GM18909 (cell line): ENCODE data around the gene ZNF804B.

Source experiments
- ATAC-seq: cut with Tn5 transposase; IDR thresholded peaks from one replicate; pipeline ENCODE4 v1.9.1; 2021; ENCODE audit warnings: mild to moderate bottlenecking; ENCODE audit not compliant: unreplicated experiment, poor library complexity

ZNF804B gene

DNA sequence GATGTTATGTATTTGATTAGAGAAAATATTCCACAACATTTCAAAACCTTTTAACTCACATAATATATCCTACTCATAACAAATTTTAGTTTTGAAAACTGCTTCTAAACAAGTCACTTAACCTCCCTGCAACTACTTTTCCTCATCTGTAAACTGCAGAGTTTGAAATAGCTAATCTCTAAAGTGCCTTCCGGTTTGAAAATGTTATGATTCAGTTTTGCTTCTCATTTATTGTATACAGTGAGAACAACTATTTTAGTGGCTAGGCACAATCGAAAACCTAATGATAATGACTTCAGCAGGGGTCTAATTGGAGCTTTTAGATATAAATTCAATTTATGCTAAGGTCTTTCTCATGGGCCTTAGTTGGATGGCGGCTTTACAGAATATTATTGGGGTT, 66.7 kb downstream of the ZNF804B start:
- no peak for ATAC-seq

DNA sequence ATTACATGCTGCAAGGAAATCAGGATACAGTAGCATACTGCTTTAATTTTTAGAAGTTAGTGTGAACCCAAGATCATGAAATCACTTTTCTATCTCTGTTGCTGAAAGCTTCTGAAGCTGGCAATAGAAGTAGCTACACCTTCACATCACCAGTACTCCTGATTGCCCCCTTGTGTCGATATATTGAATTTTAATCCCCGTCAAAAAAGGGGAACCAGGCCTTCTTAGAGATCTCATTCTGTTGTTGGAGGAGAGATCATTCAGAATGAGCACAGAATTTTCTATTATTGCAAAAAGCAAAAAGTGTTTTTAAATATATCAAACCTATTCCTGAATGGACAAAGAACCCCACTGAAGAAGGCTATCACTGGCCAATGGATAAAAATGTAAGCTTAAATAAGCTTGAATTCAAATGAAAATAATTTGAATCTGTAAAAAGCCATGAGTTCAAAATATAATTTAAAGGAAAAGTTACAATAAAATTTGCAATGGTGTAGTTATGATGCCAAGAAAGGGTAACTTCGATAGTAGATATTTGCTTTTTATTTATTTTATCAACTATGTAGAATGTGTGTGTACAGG, 75.7 kb downstream of the ZNF804B start:
- peak; percentile 89 for ATAC-seq

DNA sequence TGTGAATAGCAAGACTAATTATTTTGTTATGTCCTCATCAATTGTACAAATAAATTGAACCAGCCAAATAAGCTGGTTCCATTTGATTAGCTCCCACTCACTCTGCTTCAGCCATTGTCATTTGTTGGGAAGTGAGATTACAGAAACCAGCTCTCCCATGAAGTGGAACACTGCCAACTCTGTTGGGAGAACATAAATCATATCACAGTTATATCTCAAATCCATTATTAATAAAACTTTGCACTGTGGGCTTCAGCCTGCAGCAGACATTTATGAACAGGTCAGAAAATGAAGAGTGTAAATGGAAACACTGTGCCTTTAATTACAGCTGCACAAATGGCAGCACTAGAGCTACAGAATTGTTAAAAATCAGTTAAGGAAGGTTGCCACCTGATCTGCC, 82.7 kb downstream of the ZNF804B start:
- no peak for ATAC-seq

- no peak for ATAC-seq
Observed at GRCh38 chr7:88845091-88845490, 85.6 kb downstream of the ZNF804B start.

DNA sequence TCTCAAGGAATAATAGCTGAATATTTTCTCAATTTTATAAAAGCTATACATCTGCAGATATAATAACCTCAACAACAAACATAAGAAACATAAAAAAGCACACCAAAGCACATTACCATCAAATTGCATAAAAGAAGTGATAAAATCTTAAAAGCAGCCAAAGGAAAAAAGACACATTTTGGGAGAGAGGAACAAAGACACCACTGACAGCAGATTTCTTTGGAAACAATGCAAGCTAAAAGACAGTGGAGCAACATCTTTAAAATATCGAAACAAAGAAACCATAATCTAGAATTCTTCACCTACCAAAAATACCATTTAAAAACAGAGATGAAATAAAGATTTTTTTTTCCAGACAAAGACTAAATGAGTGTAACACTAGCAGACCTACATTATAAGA, 91.7 kb downstream of the ZNF804B start:
- ATAC-seq, result no peak

GRCh38 chr7:88859288-88859687, 99.8 kb downstream of the ZNF804B start:
- no peak for ATAC-seq

DNA sequence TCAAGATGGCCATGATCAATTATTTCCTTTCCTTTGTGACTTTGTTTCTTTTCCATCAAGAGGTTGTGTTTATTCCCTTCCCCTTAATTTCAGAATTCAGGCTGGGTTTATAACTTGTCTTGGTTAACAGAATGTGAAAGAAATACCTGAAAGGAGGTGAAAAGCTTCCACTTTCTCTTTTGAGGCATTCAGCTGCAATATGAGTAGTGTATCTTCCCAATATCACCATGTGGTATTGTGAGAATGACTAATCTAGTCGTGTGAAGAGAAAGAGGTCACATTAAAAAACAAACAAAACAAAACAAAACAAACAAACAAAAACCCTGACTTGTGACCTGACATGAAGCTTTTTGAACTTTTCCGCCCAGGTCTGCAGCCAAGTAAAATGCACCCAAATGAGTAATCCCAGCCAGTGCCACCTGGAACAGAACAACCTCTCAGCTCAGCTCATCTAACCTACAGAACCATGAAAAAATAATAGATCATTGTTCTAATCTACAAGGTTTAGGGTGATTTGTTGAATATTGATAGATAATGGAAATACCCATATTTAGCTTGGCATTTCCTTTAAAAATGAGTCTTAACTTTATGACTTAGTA, 106.9 kb downstream of the ZNF804B start:
- no peak for ATAC-seq

- ATAC-seq, result no peak
Observed at GRCh38 chr7:88867158-88867557, 107.7 kb downstream of the ZNF804B start.

DNA sequence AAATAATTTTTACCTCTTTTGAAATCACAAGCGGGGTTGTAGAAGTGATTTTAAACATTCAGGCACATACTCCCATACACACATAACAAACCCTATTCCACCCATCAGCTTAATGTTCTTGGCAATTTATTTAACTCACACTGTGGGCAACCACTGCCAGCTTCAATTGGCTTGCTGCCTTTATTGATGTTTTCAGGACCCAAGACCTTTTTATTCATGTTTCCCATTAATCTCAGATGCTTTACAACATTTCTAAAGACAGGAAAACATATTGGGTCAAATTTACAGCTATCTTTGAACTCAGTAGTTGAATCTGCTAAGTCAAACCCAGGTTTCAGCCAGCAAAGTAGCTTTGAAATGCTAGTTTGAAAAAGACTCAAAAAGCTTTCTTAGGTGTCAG, 109.0 kb downstream of the ZNF804B start:
- ATAC-seq, result no peak

DNA sequence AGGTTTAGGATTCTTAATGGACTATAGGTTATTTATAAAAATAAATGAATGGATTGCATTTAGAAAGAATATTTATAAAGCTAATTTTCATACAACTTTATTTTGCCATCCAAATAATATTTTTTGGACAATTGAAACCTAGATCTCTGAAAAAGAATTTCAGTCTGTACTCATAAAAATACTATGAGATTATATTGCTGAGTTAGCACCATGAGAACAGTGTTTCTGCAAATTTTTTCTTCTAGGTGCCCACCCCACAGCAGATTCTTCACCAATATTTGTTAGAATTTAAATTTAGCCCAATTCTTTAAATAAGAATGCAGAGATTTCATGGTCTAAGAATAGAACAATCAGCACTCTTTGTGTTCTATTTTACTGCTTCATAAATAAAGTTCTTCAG, 121.6 kb downstream of the ZNF804B start:
- ATAC-seq, result no peak

- ATAC-seq, result no peak
Observed at GRCh38 chr7:88885131-88885530, 125.6 kb downstream of the ZNF804B start.

GRCh38 chr7:88888684-88889083, 129.2 kb downstream of the ZNF804B start:
- no peak for ATAC-seq

- no peak for ATAC-seq
Observed at GRCh38 chr7:88910516-88910915, 151.0 kb downstream of the ZNF804B start.

DNA sequence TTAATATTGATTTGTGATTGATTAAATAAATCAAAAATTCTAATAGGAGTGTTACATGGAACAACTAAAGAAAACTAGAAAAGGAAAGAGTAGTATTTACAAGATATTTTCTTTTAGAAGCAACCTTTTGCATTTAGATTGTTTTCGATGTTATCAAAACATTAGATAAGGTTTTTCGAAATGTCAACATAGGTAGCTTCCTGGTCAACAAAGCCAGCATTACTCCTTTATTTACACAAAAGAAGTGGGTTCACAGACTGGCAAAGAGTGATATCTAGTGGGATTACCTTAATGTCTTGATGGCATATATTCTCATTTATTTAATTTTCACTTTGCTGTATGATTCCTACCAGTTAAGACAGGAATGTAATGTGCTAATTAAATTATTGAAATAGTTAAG, 153.4 kb downstream of the ZNF804B start:
- no peak for ATAC-seq

- ATAC-seq, result no peak
Observed at GRCh38 chr7:88915615-88916014, 156.1 kb downstream of the ZNF804B start.

DNA sequence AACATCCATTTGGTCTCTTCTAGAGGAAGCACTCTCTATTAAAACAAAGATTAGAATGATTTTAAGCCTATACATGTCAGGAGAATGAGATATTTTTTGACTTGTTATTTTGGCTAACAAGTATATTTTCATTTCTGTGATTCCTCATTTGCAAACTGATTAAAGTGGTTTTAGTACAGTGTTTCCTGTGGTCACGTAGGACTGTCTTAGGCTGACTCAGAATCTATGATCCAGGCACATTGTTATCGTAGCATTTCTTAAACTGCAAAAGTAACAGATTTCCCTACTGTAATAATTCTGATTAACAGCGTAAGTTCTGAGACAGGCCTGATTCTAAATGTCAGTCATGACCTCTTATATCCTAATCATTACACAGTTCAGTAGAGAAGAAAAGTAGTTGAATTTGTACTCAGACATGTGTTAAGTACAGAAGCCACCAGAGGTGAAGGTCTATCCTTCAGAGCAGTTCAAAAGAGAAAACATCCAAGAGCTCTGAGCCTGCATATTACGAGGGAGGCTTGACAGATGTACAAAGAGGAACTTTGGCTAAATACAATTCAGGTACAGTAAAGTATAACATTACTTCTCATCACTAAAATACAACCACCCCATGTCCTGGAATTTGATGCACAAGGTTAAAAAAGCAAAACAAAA, 160.1 kb downstream of the ZNF804B start:
- no peak for ATAC-seq

DNA sequence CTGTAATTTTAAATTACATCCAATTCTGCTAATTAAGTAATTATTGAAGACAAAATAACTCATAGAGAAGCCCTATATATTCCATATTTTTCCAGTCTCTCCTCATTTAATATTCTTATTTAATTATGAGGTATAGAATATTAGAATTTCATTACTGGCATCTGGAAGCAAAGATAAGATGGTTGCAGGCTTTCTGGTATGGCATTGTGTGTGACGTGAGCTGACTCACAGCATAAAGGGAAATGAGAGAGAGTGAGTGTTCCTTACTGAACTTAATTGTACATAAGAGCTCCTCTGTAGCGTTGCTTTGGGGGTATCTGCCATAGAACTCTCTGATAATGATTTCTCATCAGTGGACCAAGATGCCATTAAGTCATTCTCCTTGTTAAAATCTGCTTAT, 163.4 kb downstream of the ZNF804B start:
- no peak for ATAC-seq

- no peak for ATAC-seq
Observed at GRCh38 chr7:88928276-88928675, 168.8 kb downstream of the ZNF804B start.

GRCh38 chr7:88929719-88930118, 170.2 kb downstream of the ZNF804B start:
- no peak for ATAC-seq

GRCh38 chr7:88933285-88933684, 173.8 kb downstream of the ZNF804B start:
- ATAC-seq, result no peak

- ATAC-seq, result no peak
Observed at GRCh38 chr7:88942815-88943501, 183.5 kb downstream of the ZNF804B start.
